ENCODE results near the gene COL6A1. TPM values are rescaled to one million over a fixed set of nuclear protein-coding genes. Genes with fewer than 3 reads are reported as not detected.

COL6A1 gene
- total RNA-seq, 1 experiment from 2014 or later = 19.7 TPM

GRCh38 chr21:45939521-45940045 is 42.0 kb upstream of the COL6A1 start:
- Histone ChIP-seq H3K9me3 (ENCODE audit: low read depth, low read length, poor library complexity, severe bottlenecking) (peaks cover 4% of the 10 kb centered on the region), H3K4me1 (ENCODE audit: insufficient read depth, low read length, poor library complexity, severe bottlenecking) (no peaks in the 10 kb centered on the region), H3K36me3 (ENCODE audit: insufficient read depth, low read length, poor library complexity, severe bottlenecking) (no peaks in the 10 kb centered on the region), H3K27me3 (replicated peaks; ENCODE audit: insufficient read depth, low read depth, low read length, poor library complexity) (no peaks in the 10 kb centered on the region), H3K27ac (ENCODE audit: low read depth, low read length, poor library complexity, severe bottlenecking) (no peak overlapping the region), H3K4me3 (ENCODE audit: low read depth, low read length, poor library complexity, severe bottlenecking) (no peak overlapping the region)
- BruUV-seq (replicated peaks) = no TSS peak
- no peak for TF ChIP-seq CTCF (conservative IDR thresholded peaks at IDR 0.05; ENCODE audit: low read depth, low read length)
- TF ChIP-seq EZH2 (IDR thresholded peaks at IDR 0.05; ENCODE audit: borderline replicate concordance, low read depth, low read length, poor library complexity, severe bottlenecking) = no peak
- POLR2A ChIA-PET (ENCODE audit: low non-redundant PET) = no interaction called here
- CTCF ChIA-PET = no interaction called here
- intact Hi-C loops (cut with micrococcal nuclease; ENCODE audit: unreplicated experiment) = no loop called here
- DNase-seq (ENCODE audit: low spot score) = no peak

- no peaks in the 10 kb centered on the region for H3K27me3 ChIP-seq (replicated peaks; ENCODE audit: insufficient read depth, low read depth, low read length, poor library complexity)
- intact Hi-C loops (cut with micrococcal nuclease; ENCODE audit: unreplicated experiment) = no loop called here
- ChIA-PET CTCF (no interaction called here), POLR2A (ENCODE audit: low non-redundant PET) (no interaction called here)
- TF ChIP-seq CTCF (conservative IDR thresholded peaks at IDR 0.05; ENCODE audit: low read depth, low read length) (no peak), EZH2 (IDR thresholded peaks at IDR 0.05; ENCODE audit: borderline replicate concordance, low read depth, low read length, poor library complexity, severe bottlenecking) (no peak)
- DNase-seq (ENCODE audit: low spot score) = no peak
- H3K4me1 ChIP-seq (ENCODE audit: insufficient read depth, low read length, poor library complexity, severe bottlenecking) = no peaks in the 10 kb centered on the region
- H3K36me3 ChIP-seq (ENCODE audit: insufficient read depth, low read length, poor library complexity, severe bottlenecking) = no peaks in the 10 kb centered on the region
- H3K9me3 ChIP-seq (ENCODE audit: low read depth, low read length, poor library complexity, severe bottlenecking) = peaks cover 2% of the 10 kb centered on the region
- H3K4me3 ChIP-seq (ENCODE audit: low read depth, low read length, poor library complexity, severe bottlenecking) = no peak overlapping the region
- H3K27ac ChIP-seq (ENCODE audit: low read depth, low read length, poor library complexity, severe bottlenecking) = no peak overlapping the region
- no TSS peak for BruUV-seq (replicated peaks)
These were observed 41.5 kb upstream of the COL6A1 start for GRCh38 chr21:45940091-45940490.

GRCh38 chr21:45940621-45941337 is 40.8 kb upstream of the COL6A1 start:
- ChIA-PET CTCF (no interaction called here), POLR2A (ENCODE audit: low non-redundant PET) (no interaction called here)
- Histone ChIP-seq H3K4me1 (ENCODE audit: insufficient read depth, low read length, poor library complexity, severe bottlenecking) (no peaks in the 10 kb centered on the region), H3K27ac (ENCODE audit: low read depth, low read length, poor library complexity, severe bottlenecking) (no peak overlapping the region), H3K27me3 (replicated peaks; ENCODE audit: insufficient read depth, low read depth, low read length, poor library complexity) (no peaks in the 10 kb centered on the region), H3K9me3 (ENCODE audit: low read depth, low read length, poor library complexity, severe bottlenecking) (no peaks in the 10 kb centered on the region), H3K36me3 (ENCODE audit: insufficient read depth, low read length, poor library complexity, severe bottlenecking) (no peaks in the 10 kb centered on the region), H3K4me3 (ENCODE audit: low read depth, low read length, poor library complexity, severe bottlenecking) (no peak overlapping the region)
- TF ChIP-seq EZH2 (IDR thresholded peaks at IDR 0.05; ENCODE audit: borderline replicate concordance, low read depth, low read length, poor library complexity, severe bottlenecking) (no peak), CTCF (conservative IDR thresholded peaks at IDR 0.05; ENCODE audit: low read depth, low read length) (no peak)
- intact Hi-C loops (cut with micrococcal nuclease; ENCODE audit: unreplicated experiment) = no loop called here
- no peak for DNase-seq (ENCODE audit: low spot score)
- no TSS peak for BruUV-seq (replicated peaks)
